Measurements from ENCODE around the gene POU2F1.

DNA sequence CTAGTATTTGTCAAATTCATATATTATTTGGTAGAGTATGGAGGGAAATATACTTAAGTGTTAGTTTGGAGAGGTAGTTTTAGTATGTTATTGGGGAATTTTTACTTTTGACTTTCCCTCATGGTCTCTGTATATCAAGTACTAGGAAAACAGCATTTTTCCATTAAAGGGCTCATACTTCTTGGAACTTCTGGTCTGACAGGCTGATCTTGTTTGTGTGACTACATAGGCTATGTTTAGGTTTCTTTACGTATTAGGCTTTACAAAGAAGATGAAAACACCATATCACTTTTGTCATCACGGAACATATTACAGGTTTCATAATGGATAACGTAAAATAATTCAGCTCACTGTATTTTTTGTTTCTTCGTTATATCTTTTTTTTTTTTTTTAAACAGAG, 30.8 kb downstream of the POU2F1 start:
- TF ChIP-seq, protein P1, sequence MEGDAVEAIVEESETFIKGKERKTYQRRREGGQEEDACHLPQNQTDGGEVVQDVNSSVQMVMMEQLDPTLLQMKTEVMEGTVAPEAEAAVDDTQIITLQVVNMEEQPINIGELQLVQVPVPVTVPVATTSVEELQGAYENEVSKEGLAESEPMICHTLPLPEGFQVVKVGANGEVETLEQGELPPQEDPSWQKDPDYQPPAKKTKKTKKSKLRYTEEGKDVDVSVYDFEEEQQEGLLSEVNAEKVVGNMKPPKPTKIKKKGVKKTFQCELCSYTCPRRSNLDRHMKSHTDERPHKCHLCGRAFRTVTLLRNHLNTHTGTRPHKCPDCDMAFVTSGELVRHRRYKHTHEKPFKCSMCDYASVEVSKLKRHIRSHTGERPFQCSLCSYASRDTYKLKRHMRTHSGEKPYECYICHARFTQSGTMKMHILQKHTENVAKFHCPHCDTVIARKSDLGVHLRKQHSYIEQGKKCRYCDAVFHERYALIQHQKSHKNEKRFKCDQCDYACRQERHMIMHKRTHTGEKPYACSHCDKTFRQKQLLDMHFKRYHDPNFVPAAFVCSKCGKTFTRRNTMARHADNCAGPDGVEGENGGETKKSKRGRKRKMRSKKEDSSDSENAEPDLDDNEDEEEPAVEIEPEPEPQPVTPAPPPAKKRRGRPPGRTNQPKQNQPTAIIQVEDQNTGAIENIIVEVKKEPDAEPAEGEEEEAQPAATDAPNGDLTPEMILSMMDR (IDR thresholded peaks at IDR 0.05 in 2 of 3, conservative IDR thresholded peaks at IDR 0.05 in 1 of 3; ENCODE audit: borderline replicate concordance in 1 of 3, insufficient read depth in 1 of 3, low read depth in 2 of 3, low read length in 2 of 3) = no peak
- TF ChIP-seq EZH2phosphoT487 (IDR thresholded peaks at IDR 0.05; ENCODE audit: borderline replicate concordance) (no peak), POLR2A (IDR thresholded peaks at IDR 0.05; ENCODE audit: borderline replicate concordance, extremely low read depth, insufficient read depth, insufficient read length) (no peak), POLR2AphosphoS5 (IDR thresholded peaks at IDR 0.05; ENCODE audit: low read depth, low read length) (no peak)

Measured in HCT116 (cell line).